OCI-LY1 (cell line): ENCODE data around the gene PREP.
"Not testable (repeated sequence)": the region's sequence is repeated elsewhere in the genome, so short reads cannot be mapped to it uniquely, and the experiment has no call there.

Experiments used
- H2AFZ ChIP-seq: fragments of 200-600 bp; sonication (generic), shearing (Covaris generic); 2 replicates; pipeline ENCODE4 v1.6.0; 2014; ENCODE audit warnings: antibody characterized with exemption, mild to moderate bottlenecking, low read length
- H3F3A ChIP-seq: fragments of 200-600 bp; sonication (generic), shearing (Covaris generic); 2 replicates; pipeline ENCODE4 v1.6.0; 2014; ENCODE audit warnings: mild to moderate bottlenecking, antibody characterized with exemption, low read length, moderate library complexity; ENCODE audit not compliant: insufficient read depth
- H3K27ac ChIP-seq: fragments of 200-600 bp; sonication (generic); 2 replicates; pipeline ENCODE4 v1.5.1; 2014; ENCODE audit warnings: low read length, mixed run types, mild to moderate bottlenecking, low read depth; ENCODE audit not compliant: poor library complexity, severe bottlenecking
- H3K27me3 ChIP-seq: fragments of 200-600 bp; sonication (generic); 2 replicates; pipeline ENCODE4 v1.6.0; 2014; ENCODE audit warnings: antibody characterized with exemption, mild to moderate bottlenecking, low read length, moderate library complexity; ENCODE audit not compliant: insufficient read depth
- H3K36me3 ChIP-seq: fragments of 200-600 bp; sonication (generic); 2 replicates; pipeline ENCODE4 v1.6.1; 2014; ENCODE audit warnings: mild to moderate bottlenecking, antibody characterized with exemption, low read length, moderate library complexity, mixed read lengths; ENCODE audit not compliant: insufficient read depth
- H3K4me1 ChIP-seq: fragments of 200-600 bp; sonication (generic); 2 replicates; pipeline ENCODE4 v1.5.1; 2014; ENCODE audit warnings: mild to moderate bottlenecking, low read length, moderate library complexity; ENCODE audit not compliant: insufficient read depth, severe bottlenecking
- H3K4me2 ChIP-seq: fragments of 200-600 bp; sonication (generic), shearing (Covaris generic); 2 replicates; pipeline ENCODE4 v1.6.1; 2014; ENCODE audit warnings: low read length
- H3K4me3 ChIP-seq: fragments of 200-600 bp; sonication (generic); 2 replicates; pipeline ENCODE4 v1.5.1; 2014; ENCODE audit warnings: low read length, low read depth, mild to moderate bottlenecking, mixed read lengths; ENCODE audit not compliant: poor library complexity, severe bottlenecking
- H3K79me2 ChIP-seq: fragments of 200-600 bp; shearing (Covaris generic); 2 replicates; pipeline ENCODE4 v1.6.1; 2016; ENCODE audit warnings: mixed run types, low read length, mixed read lengths; ENCODE audit not compliant: insufficient read depth
- H3K9ac ChIP-seq: fragments of 200-600 bp; sonication (generic), shearing (Covaris generic); 2 replicates; pipeline ENCODE4 v1.6.1; 2014; ENCODE audit warnings: mild to moderate bottlenecking, low read length, mixed read lengths
- H3K9me2 ChIP-seq: fragments of 200-600 bp; sonication (generic), shearing (Covaris generic); 2 replicates; pipeline ENCODE4 v1.6.1; 2014; ENCODE audit warnings: low read depth, mild to moderate bottlenecking, low read length, mixed read lengths
- H3K9me3 ChIP-seq: fragments of 200-600 bp; shearing (Covaris generic); 2 replicates; pipeline ENCODE4 v1.6.1; 2014; ENCODE audit warnings: low read length, mixed read lengths
- H4K20me1 ChIP-seq: fragments of 200-600 bp; sonication (generic), shearing (Covaris generic); 2 replicates; pipeline ENCODE4 v1.6.0; 2016; ENCODE audit warnings: mild to moderate bottlenecking, low read length; ENCODE audit not compliant: insufficient read depth
- CTCF ChIP-seq: fragments of 200-600 bp; sonication (generic), shearing (Covaris generic); IDR thresholded peaks from 2 replicates; pipeline ENCODE4 v1.5.1; 2017; ENCODE audit warnings: mild to moderate bottlenecking, antibody characterized with exemption, low read length, moderate library complexity, mixed read lengths
- EZH2 ChIP-seq: fragments of 200-600 bp; sonication (generic), shearing (Covaris generic); IDR thresholded peaks from 2 replicates; pipeline ENCODE4 v1.8.0; 2017; ENCODE audit warnings: borderline replicate concordance, mixed run types, mild to moderate bottlenecking, antibody characterized with exemption, low read length, moderate library complexity, mixed read lengths

PREP gene

GRCh38 chr6:105428342-105428957, 25.6 kb upstream of the PREP start:
- Histone ChIP-seq H3K9ac (no peak overlapping the region), H3K27me3 (no peaks in the 10 kb centered on the region), H3K4me2 (no peak overlapping the region), H3F3A (no peaks in the 10 kb centered on the region), H4K20me1 (no peaks in the 10 kb centered on the region), H3K9me3 (no peaks in the 10 kb centered on the region), H3K9me2 (no peaks in the 10 kb centered on the region), H3K4me1 (no peaks in the 10 kb centered on the region), H3K79me2 (no peaks in the 10 kb centered on the region), H2AFZ (no peak overlapping the region), H3K4me3 (no peak overlapping the region), H3K36me3 (no peaks in the 10 kb centered on the region), H3K27ac (no peak overlapping the region)
- TF ChIP-seq CTCF (no peak), EZH2 (no peak)

GRCh38 chr6:105424175-105424783, 21.4 kb upstream of the PREP start:
- no peak overlapping the region for H3K27ac ChIP-seq
- H2AFZ ChIP-seq, result no peak overlapping the region
- no peaks in the 10 kb centered on the region for H3K9me3 ChIP-seq
- H3K4me2 ChIP-seq, result no peak overlapping the region
- peak; percentile 76 for TF ChIP-seq CTCF
- TF ChIP-seq EZH2, result no peak
- H3K9ac ChIP-seq, result no peak overlapping the region
- no peaks in the 10 kb centered on the region for H3K27me3 ChIP-seq
- H3K36me3 ChIP-seq, result no peaks in the 10 kb centered on the region
- no peaks in the 10 kb centered on the region for H3K4me1 ChIP-seq
- H3K4me3 ChIP-seq, result no peak overlapping the region
- H3K9me2 ChIP-seq, result no peaks in the 10 kb centered on the region
- no peaks in the 10 kb centered on the region for H4K20me1 ChIP-seq
- H3F3A ChIP-seq, result no peaks in the 10 kb centered on the region
- H3K79me2 ChIP-seq, result no peaks in the 10 kb centered on the region

GRCh38 chr6:105416971-105417370, 14.1 kb upstream of the PREP start:
- not testable (repeated sequence) for H3K4me1 ChIP-seq, H3K27me3 ChIP-seq, H3F3A ChIP-seq, H4K20me1 ChIP-seq, H3K36me3 ChIP-seq, H3K4me2 ChIP-seq, H3K9me2 ChIP-seq, H3K9ac ChIP-seq, H3K4me3 ChIP-seq, H3K79me2 ChIP-seq, H3K27ac ChIP-seq, H2AFZ ChIP-seq, H3K9me3 ChIP-seq

GRCh38 chr6:105409734-105410133, 6.9 kb upstream of the PREP start:
- Histone ChIP-seq H3K9me3 (no peaks in the 10 kb centered on the region), H3K4me3 (no peak overlapping the region)
- TF ChIP-seq EZH2 (no peak), CTCF (no peak)

More at GRCh38 chr6:105409734-105410133, 6.9 kb upstream of the PREP start:
- H2AFZ ChIP-seq, result no peak overlapping the region
- no peaks in the 10 kb centered on the region for H4K20me1 ChIP-seq
- H3F3A ChIP-seq, result no peaks in the 10 kb centered on the region
- no peaks in the 10 kb centered on the region for H3K9me2 ChIP-seq
- peaks cover 3% of the 10 kb centered on the region; the same call in 1 of the 2 replicates for H3K27me3 ChIP-seq
- no peak overlapping the region for H3K4me2 ChIP-seq
- no peak overlapping the region for H3K27ac ChIP-seq
- no peaks in the 10 kb centered on the region for H3K36me3 ChIP-seq
- H3K79me2 ChIP-seq, result no peaks in the 10 kb centered on the region
- no peak overlapping the region for H3K9ac ChIP-seq
- no peaks in the 10 kb centered on the region for H3K4me1 ChIP-seq
